GM18867 (cell line): ENCODE measurements around the gene MRPL45.

ENCODE experiments used
- ATAC-seq: cut with Tn5 transposase; IDR thresholded peaks from one replicate; pipeline ENCODE4 v1.9.1; 2021; ENCODE audit warnings: mild to moderate bottlenecking, moderate library complexity; ENCODE audit not compliant: unreplicated experiment

The MRPL45 gene

GRCh38 chr17:38344420-38344745 lies 47.4 kb downstream of the MRPL45 start:
- ATAC-seq = no peak

DNA sequence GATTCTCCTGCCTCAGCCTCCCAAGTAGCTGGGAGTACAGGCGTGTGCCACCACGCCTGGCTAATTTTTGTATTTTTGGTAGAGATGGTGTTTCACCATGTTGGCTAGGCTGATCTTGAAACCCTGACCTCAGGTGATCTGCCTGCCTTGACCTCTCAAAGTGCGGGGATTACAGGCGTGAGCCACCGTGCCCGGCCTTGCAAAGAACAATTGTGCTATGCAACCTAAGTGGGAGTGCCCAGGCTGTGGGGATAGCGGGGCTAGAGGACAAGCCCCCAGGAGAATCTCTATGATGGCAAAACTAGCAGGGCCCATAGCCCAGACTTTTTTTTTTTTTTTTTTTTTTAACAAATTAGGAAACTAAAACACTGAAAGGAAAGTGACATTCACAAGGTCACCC lies 48.8 kb downstream of the MRPL45 start:
- ATAC-seq = no peak

DNA sequence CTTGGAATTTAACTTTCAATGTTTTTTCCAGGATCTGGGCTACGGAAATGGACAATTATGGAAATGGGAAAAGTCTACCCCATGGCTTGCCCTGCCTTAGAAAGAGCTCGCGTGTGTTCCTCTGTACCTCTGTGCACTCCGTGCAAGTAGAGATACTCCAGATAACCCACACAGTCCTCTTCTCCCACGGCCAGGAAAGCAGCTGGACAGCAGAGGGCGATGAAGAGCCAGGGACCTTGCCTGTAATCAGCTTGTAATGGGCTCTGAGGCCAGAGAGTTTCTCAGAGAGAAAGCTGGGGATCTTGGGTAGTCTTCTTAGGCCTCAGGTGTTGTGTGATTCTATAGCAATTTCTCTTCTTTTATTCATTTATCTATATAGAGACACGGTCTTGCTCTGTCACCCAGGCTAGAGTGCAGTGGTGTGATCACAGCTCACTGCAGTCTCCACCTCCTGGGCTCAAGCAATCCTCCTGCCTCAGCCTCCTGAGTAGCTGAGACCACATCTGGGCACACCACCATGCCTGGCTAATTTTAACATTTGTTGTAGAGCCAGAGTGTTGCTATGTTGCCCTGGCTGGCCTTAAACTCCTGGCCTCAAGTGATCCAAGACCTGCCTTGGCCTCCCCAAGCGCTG lies 52.2 kb downstream of the MRPL45 start:
- ATAC-seq = no peak

DNA sequence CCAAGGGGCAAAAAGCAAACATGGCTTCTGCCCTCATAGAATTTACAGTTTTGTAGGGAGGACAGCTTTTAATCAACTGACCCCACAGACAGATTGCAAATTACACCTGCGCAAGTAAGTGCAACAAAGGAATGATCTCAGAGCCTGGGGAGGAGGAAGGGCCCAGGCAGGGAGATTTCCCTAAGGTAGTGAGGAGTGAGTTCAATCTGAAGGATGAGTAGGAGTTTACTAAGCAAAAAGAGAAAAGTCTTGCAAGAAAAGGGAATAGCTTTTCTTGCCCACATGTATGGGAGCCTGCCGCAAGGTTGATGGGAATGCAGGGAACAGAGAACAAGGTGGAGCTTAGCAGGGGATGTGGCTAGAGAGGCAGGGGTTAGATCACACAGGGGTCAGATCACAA lies 53.1 kb downstream of the MRPL45 start:
- no peak for ATAC-seq

DNA sequence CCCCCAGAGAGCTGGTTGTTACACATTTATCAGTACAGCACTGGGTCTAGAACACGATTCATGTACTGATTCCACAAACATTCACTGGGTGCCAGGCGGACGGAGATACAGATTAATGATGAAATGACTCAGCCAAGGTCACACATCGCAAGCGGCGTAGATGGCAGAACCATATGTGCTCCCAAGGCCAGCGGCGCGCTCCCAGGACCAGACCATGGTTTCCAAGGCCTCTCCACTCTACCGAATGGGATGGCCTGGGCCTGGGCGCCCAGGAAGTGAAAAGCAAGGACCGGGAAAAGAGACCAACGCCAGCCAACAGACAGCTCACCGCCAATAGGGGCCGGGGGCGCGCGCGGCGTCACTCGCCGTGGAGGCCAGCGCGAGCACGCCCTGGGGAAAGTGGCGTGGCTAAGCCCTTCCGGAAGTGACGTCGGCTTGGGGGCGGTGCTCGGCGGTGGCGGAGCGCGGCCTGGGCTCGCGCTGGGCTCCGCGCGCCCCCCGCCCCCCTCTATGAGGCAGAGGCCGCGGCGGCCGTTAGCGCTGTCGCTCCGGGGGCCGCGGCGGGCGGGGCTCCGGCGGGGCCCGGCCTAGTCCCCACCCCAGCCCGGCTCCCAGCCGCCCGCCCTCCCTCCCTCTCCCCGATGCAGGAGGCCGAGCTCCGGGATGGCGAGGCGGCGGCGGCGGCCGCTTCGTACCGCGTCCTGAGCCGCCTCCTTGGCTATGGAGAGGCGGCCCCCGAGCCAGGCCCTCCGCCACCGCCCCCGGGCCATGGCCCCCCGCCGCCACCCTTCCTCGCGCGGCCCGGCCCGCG lies 54.6 kb downstream of the MRPL45 start, which contains the start of gene SOCS7:
TSS of gene SOCS7 (plus strand) at position 433 of the 811 bp plus-strand sequence. CDS start at position 642, 209 bp downstream.
- peak; percentile 90 for ATAC-seq

DNA sequence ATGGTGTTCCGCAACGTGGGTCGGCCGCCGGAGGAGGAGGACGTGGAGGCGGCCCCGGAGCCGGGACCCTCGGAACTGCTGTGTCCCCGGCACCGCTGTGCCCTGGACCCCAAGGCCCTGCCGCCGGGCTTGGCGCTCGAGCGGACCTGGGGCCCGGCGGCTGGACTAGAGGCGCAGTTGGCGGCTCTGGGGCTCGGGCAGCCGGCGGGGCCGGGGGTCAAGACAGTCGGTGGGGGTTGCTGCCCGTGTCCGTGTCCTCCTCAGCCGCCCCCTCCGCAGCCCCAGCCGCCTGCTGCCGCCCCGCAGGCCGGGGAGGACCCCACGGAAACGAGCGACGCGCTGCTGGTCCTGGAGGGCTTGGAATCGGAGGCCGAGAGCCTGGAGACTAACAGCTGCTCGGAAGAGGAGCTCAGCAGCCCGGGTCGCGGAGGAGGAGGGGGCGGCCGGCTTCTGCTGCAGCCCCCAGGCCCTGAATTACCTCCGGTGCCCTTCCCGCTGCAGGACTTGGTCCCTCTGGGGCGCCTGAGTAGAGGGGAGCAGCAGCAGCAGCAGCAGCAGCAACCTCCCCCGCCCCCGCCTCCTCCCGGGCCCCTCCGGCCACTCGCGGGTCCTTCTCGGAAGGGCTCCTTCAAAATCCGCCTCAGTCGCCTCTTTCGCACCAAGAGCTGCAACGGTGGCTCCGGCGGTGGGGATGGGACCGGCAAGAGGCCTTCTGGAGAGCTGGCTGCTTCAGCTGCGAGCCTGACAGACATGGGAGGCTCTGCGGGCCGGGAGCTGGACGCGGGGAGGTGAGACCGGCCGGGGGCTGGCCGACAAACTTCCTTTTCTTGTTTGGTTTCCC lies 55.5 kb downstream of the MRPL45 start:
- ATAC-seq = peak; percentile 12

DNA sequence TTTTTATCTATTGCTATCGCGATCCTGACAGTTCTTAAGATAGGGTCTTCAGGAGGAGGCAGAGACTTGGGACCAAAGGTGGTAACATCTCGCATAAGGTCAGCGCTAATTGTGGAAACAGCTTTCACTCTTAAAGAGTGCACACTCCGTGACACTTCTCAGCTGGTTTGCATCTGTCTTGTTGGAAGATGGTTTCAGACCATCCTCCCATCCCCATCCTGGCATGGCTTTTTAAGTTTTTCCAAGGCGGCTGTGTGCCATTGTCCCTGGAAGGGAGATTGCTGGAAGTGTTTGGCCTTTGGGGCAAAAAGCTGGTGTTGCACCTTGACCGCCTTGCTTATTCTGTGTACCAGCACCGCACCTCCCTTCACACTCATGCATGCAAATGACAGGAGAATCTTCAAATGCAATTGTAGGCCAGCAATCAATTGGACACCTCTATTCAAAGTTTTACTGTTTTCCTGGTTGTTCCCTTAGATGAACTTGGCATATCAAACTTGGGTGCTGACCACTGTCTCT lies 56.2 kb downstream of the MRPL45 start:
- no peak for ATAC-seq

GRCh38 chr17:38353668-38354067 lies 56.7 kb downstream of the MRPL45 start:
- ATAC-seq = no peak

DNA sequence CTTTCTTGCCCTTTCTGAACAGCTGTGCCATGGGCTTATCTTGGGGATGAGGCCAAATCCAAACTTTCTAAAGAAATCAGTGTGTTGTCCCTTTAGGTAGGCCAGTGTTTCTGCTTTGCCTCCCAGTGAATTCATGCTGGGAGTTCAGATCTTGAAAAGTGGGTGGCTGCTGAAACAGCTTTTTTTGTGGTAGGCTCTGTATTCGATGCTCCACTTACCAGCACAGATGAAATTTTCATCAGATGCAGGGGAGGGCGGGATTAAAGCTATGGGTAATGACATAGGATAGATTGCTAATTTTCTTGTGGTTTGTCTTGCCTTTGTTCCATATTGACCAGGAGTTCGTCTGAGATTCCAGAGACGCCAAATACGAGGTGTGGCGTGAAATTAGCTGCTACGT lies 57.5 kb downstream of the MRPL45 start:
- ATAC-seq = no peak

DNA sequence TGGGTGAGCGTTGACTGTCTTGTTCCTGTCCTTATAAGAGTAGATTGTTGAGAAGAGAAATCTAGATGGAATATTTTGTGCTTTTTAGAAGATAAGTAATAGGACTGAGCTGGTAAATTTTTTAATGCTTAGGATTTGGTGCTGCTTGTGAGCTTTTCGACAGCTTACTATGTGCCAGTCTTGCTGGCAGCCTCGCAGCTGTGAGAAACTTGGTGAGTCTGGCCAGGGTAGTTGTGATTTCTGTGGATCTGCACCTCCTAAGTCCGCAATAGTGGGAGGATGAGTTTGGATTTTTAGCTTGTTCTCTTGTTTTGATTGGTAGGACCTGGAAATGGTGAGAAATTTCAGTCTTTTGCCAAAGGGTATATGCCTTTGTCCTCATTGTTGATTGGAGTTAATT lies 58.3 kb downstream of the MRPL45 start:
- no peak for ATAC-seq

- ATAC-seq = no peak
Observed at GRCh38 chr17:38357486-38358123, 60.6 kb downstream of the MRPL45 start.

DNA sequence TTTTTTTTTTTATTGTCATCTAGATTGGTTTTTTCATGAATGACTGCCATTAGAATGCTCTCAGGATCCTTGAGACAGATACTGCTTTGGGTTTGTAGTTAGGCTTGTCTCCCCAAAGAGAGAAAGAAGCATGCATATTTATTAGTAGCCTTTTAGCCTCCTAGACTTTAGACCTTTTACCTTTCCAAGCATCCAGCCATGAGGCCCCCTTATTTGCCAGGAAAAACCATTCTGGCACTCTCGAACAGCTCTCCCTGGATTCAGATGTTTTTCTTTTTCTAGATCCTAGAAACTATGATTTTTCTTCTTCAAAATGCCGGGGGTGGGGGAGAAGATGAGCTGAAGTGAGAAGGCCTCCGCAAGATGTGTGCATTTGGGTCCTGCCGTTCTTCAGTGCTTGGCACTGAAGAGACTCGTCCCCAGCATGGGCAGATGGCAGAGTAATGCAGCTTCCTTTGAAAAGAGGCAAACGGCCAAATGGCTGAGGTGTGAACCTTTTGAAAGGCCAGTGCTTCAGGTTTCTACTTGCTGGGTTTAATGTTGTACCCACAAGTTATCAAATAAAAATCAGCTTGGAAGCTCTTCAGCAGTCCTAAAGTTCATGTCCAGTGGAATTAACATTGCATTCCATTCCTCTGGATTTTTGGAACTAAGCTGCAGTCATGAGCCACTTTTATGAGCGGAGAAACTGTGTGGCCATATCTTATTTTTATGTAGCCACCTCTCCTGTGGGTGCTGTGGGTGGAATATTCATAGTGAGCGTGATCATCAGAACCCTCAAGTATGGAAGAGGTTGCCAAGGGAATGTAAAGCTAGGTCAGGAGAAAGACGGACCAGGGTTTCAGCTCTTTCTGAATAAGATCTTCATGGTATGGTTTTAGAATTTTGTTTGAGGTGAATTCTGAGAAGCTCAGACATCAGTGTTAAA lies 61.9 kb downstream of the MRPL45 start:
- ATAC-seq = no peak

- ATAC-seq = no peak
Observed at GRCh38 chr17:38361694-38362465, 64.9 kb downstream of the MRPL45 start.

DNA sequence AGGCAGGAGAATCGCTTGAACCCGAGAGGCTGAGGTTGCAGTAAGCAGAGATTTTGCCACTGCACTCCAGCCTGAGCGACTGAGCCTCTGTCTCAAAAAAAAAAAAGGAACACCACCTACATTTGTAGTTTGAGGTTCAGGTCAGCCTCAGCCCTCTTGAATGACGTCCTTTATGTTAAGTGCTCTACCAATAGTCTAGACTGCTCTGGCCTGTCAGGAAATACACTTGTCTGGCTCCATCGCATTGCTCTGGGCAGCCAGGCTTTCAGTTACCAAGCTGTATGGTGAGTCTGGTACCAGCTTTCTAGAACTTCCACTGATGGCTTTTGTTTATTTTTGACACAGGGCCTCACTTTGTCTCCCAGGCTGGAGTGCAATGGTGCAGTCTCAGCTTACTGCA lies 66.0 kb downstream of the MRPL45 start:
- no peak for ATAC-seq

GRCh38 chr17:38364741-38365140 lies 67.8 kb downstream of the MRPL45 start:
- ATAC-seq = no peak

- no peak for ATAC-seq
Observed at GRCh38 chr17:38369124-38369886, 72.3 kb downstream of the MRPL45 start.
